Placental pericyte (primary cell): ENCODE measurements around the gene JAG2. TPM values are rescaled to one million over a fixed set of nuclear protein-coding genes. Genes with fewer than 3 reads are reported as not detected.

Experiments
- small RNA-seq: library from RNA; depleted of rRNA; stranded (forward); fragments of <200 nt; gene quantifications from one replicate; pipeline ENCODE3, GENCODE V24; 2012; ENCODE audit warnings: low replicate concordance
- total RNA-seq: library from RNA; depleted of rRNA; stranded (reverse); fragments of >200 nt; gene quantifications from 2 replicates; pipeline ENCODE4 v1.2.3, GENCODE V29; 2012

Gene JAG2
- 1.4 and 1.5 TPM in 2 replicates for total RNA-seq

GRCh38 chr14:105168496-105168978 is at the start of gene JAG2:
Gene JAG2 (minus strand): TSS chr14:105168776. CDS start chr14:105168420, 356 bp downstream.

GRCh38 chr14:105180592-105181548 is 12.3 kb upstream of the JAG2 start, which contains the start of gene NUDT14:
Gene NUDT14 (minus strand): TSS chr14:105181312. CDS start chr14:105181209, 103 bp downstream.

Small RNAs within 50 kb of the gene (small RNA-seq; reads per million reads assigned to genes)
- not detected for gene AL512356.2
- gene MIR6765, result not detected

Other genes with a start within 250 kb of the JAG2 start
- gene PLD4, start 243.9 kb downstream of the JAG2 start, total RNA-seq, result under 0.01 TPM in 1 of 2 replicates, not detected in the other
- 9.2 and 69.4 TPM in 2 replicates for gene AHNAK2, start 190.4 kb downstream of the JAG2 start, total RNA-seq
- 10.6 and 12.0 TPM in 2 replicates for gene CLBA1, start 183.0 kb downstream of the JAG2 start, total RNA-seq
- gene CDCA4, start 147.7 kb downstream of the JAG2 start, total RNA-seq, result 12.0 and 76.7 TPM in 2 replicates
- under 0.01 TPM in 1 of 2 replicates, not detected in the other for gene GPR132, start 103.3 kb downstream of the JAG2 start, total RNA-seq
- 11.2 and 32.6 TPM in 2 replicates for gene NUDT14, start 12.5 kb upstream of the JAG2 start, total RNA-seq
- gene BTBD6, start 79.8 kb upstream of the JAG2 start, total RNA-seq, result 52.7 and 106 TPM in 2 replicates
- 33.3 and 50.1 TPM in 2 replicates for gene BRF1, start 132.2 kb upstream of the JAG2 start, total RNA-seq
- 57.3 and 62.3 TPM in 2 replicates for gene PACS2, start 146.0 kb upstream of the JAG2 start, total RNA-seq
- gene TEX22, start 229.8 kb upstream of the JAG2 start, total RNA-seq, result under 0.01 TPM in 1 of 2 replicates, not detected in the other